HG02763 (cell line): ENCODE measurements around the gene HES7.
A peak's percentile ranks its signal among the peaks of the same experiment; 100 is the strongest.
"Not testable (repeated sequence)": the region's sequence is repeated elsewhere in the genome, so short reads cannot be mapped to it uniquely, and the experiment has no call there.

Source experiments
- ATAC-seq: cut with Tn5 transposase; IDR thresholded peaks from one replicate; pipeline ENCODE4 v1.9.1; 2021; ENCODE audit warnings: mild to moderate bottlenecking, moderate library complexity; ENCODE audit not compliant: unreplicated experiment

HES7 gene

DNA sequence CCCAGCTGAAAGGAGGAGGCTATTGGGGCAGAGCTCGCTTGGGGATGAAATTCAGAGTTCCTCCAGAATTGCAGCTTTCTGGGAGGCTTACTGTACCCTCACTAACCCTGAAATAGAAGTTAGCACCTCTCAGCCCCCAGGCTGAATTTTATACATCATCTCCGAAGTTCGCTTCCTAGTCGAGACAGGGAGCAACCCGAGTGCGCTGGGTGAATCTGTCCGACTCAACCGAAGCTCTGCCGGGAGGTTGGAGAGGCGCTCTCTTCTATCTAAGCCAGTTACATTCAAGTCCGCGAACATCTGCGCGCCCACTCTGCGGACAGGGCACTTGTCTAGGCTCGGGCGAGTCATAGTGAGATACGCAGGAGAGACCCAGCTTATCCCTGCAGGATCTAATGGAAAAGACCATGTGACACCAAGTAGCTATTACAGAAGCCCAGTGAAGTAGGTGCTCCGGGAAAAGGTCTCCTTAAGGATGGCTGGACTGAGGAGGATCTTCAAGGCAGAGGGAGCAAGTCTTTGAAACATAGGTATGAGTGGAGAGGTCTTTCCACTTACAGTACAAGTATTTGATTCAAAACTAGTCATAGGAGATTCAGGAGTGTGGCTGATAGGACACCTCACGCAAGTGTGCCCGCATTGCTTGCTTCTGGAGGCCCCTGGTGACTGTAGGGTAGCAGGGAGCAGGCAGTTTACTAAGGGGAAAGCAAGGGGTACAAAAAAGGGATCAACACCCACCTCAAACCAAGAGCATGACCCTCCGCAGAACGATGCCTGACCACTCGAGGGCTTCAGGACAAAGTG, 646 bp upstream of the HES7 start:
- no peak for ATAC-seq

DNA sequence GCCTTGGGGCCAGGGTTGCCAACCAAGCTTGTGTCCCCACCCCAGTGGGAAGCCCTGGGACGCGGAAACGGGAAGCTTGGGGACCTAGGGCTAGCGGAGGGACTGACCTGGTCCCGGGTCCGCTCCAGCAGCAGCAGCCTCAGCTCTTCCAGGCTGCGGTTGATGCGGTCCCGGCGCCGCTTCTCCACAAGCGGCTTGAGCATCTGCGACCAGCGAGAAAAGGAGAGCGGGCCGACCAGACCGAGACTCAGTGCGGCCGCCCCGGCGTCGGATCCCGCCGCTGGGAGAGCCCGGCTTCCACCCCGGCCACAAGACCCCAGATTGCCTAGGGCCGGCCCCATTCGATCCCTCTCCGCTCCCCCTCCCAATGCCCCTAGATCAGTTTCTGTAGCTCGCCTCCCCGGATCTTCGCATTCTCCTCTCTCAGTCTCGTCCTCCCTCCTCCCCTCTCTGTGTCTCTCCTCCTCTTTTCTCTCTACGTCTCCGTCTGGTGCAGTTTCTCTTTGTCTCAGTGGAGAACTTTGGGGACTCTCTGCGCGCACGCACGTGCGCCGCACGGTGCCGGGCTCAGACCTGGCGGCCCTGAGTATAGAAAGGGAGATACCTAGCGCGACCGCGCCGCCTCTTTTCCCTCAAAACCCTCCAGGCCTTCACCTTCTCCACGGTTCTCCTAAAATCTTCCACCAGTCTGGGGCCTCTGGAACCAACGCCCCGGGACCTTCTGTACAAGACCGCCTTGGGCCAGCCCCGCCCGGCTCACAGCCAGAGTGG, 797 bp downstream of the HES7 start:
- no peak for ATAC-seq

DNA sequence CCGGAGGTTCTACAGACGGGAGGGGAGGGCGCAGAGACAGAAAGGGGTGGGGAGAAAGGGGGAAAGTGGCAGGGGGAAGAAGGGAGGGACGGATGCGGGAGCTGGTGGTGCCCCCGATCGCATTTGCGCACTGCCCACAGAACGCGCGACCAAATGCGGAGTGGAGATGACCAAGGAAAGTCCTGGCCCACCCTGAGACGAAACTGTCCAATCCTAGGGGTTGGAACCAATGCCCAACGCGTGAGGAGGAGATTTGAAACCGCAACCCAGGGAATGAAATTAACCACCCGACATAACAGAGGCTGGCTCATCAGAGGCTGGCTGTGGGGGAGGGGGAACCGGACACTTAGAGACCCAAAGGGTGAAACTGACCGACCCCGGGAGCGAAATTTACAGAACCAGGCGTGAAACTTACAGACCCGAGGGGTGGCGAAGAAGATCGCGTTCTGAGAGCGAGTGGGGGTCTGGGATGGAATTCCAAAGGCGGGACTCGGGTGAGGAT, 1.4 kb downstream of the HES7 start:
- no peak for ATAC-seq

DNA sequence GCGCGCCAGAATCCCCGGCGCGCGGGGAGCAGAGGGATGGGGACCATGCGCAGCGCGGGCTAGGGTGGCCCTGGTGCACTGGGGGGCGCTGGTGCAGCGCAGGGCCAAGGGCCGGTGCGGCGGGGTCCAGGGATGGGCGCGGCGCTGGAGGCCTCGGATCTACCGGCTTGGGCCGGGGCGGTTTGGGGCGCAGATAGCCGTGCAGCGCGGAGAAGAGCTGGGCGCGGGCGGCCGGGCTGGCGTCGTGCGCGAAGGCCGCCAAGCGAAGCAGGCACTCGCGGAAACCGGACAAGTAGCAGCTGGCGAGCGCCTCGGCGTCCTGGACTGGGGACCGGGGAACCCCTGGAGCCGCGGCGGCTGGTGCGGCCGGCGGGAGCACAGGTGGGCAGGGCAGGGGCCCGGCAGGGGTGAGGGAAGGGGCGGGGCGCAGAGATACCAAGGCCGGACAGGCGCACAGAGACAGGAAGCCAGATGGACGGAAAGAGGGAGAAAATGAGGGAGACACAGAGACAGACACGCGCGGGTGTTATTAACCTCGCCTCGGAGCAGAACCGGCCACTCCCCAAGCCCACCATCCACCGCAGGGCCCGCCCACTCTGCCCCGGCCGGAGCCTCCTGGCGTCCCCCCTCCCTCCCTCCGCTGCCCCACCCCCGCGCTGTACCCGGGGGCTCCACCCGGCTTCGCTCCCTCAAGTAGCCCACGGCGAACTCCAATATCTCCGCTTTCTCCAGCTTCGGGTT, 2.1 kb downstream of the HES7 start:
- no peak for ATAC-seq

DNA sequence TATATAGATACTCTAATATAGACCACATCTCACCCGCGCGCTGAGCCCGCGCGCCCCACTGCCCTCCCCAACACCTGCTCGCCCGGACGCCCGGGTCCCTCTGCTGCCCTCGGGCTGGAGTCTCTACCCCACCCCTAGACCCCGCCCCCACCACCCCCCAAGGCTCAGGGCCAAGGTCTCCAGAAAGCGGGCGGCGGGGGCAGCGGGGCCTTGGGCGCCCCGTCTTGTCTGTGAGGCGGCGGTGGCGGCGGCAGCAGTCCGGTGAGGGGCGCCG, 2.6 kb downstream of the HES7 start:
- no peak for ATAC-seq

DNA sequence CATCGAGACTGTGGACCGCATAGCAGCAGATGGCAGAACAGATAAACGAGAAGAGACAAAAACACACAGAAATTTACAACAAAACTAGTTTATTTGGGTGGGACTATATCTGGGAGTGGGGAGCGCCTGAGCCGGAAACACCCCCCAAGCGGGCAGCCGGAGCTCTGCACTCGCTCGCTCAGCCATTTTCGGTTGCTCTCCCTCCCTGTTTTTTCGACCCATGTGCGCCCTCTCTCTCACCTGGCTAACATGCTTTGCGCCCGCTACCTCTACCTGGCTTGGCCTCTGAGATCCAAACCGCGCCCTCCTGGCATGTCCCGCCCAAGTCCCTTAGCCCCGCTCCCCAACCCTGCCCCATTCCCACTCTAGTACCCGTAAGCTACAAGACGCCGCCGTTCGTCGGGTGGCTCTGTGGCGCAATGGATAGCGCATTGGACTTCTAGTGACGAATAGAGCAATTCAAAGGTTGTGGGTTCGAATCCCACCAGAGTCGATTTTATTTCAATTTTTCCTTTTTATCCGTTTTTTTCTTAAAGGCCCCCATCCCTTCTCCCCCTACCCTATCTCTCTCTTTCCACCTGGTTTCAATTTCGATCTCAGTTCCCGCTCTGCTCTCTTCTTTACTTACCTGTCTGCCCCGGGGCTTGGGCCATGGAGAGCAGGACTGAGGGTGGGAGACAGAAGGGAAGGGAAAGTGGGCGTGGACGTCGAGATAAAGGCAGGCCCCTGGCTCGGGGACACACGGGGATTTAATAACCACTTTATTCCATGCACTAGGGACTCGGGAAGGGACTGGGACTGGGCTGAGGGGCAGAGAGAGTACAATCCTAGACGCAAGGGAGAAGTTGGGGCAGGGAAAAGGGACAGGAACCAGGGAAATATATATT, 3.1 kb downstream of the HES7 start:
- ATAC-seq, result no peak

DNA sequence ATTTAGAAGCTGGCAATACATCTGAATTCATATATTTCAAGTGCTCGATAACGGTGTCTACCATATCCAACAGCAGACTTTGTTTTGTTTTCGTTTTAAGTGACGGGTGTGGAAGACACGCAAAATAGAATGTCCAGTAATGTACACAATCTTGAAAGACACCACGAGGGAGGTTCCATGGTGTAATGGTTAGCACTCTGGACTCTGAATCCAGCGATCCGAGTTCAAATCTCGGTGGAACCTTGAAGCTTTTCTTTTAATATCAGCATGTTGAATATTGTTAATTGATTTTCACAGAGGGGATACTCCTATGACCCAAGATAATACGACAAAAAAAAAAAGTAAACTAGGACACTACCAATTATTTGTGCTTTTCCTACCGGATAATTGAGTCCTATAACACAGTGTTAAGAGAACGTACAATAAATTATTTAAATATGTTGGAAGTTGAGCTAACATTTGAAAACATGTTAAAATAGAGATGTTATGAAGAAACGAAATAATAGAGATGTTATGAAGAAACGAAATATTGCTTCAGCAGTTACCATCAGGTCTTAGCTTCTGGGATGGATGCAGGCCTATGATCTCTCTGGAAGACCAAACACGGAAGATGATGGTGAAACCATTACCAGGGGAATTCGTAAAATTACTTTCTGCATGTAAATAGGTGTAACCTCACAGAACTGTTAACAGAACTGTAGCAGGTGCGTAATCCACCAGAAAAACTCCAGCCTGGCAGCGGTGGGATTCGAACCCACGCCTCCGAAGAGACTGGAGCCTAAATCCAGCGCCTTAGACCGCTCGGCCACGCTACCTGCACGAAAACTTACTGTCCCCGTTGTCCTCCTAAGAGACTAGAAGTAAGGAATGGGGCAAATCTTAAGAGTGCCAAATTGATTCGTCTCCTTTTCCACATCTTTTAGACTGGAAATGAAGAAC, 4.1 kb downstream of the HES7 start:
- ATAC-seq, result peak; percentile 32

DNA sequence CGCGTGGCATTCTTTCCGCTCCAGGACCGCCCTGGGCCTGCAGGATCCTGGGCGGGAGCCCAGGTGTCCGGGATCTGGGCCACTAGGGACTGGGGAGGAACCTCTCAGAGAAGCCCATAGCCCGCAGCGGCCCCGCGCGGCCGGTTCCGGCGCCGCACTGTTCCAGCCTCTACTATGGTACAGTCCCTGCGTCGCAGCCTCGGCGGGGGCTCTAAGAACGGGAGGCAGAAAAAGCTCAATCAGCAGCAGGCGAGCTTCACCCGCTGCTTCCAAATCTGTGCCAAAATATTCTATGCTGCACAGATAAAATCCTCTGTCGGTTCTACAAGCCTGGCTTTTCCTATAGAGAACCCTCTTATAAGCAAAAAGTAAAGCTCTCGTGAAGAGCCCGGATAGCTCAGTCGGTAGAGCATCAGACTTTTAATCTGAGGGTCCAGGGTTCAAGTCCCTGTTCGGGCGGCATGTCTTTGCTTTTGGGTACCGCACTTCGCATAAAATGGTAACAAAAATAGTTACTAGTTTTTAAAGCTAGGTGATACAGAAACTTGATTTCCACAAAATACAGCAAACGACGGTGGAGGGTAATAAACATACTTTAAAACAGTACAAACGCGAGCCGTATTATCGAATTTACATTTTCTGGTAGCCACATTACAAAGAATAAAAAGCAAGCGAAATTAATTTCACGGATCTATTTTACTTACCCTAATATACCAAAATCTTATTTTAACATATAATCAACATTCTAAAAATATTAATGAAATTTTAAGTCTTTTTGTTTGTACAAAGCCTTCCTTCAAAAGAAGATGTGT, 4.9 kb downstream of the HES7 start:
- ATAC-seq, result peak; percentile 33

DNA sequence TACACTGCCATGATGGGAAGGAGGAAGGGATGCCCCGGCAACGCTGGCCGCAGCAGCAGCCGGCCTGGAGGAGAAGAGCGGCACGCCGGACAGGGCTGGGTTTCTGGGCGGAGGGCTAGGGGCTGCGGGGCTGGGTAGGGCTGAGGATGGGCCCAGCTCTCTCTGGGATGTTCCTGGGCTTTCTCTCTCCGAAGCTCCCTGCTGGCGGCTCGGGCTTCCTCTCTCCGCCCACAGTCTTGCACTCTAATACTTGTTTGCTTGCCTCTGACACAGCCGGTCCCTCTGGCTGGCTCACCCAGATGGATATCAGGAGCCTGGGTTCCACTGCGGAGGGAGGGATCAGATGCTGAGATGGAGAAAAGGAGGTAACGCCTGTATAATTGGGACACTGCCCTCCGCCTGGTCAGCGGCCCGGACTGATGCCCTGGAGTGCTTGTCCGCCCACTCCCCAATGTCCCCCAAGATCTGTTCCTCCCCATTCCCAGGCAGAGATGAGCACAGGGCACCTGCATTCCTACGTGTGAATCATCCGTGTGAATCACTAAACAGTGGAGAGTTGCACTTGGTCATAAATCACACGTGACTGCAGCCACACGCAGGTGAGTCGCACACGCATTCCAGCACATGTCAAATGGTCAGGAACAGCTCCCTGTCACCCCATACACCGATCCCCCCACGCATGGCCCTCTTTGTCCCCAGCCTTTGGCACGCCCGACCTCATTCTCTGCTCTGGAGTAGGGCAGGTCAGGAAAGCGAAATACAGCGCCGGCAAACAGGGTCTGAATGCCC, 5.7 kb downstream of the HES7 start, which contains the start of gene ALOXE3:
ALOXE3 (minus strand) TSS at position 535 of the 789 bp plus-strand sequence; CDS start at position 11, 524 bp downstream.
- ATAC-seq, result no peak

DNA sequence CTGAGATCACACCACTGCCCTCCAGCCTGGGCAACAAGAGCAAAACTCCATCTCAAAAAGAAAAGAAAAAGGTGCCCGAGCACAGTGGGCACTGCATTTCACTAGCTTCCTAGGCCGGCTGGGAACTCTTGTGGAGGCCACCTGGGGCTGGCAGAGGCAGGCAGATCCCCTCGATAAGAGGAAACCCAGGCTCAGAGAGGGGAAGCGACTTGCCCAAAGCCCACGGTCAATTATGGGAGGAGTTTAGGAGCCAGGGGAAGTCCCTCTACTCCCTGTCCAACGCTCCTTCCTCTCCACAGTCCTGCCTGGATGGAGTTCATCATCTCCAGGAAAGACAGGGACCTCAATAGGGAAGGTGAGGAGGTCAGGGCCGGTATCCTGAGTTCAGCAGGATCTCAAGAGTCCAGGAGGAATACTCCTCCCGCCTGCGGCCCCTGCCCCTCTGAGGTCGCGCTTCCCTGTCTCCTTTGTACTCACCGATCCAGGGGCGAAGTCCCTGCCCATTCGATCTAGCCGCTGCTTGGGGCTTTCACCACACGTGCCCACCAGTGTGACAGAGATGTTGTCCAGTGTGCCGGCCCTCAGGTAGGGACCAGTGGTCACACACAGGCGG, 6.4 kb downstream of the HES7 start:
- ATAC-seq, result no peak

DNA sequence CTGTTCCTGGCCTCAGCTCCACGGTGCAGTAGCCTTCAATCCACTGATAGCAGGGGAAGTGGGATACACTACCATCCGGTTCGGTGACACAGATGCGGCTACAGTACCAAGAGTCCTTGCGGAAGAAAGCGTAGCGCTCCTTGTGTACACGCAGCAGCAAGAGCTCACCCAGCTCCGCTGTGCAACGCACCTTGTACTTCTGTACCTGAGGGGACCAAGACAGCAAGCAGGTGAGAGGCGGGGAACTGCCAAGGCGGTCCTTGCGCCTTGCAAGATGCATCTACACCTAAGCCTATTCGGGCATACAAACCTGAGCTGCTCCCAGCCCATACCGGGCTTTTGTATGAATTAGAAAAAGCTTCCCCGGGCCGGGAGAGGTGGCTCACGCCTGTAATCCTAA, 7.1 kb downstream of the HES7 start:
- no peak for ATAC-seq

DNA sequence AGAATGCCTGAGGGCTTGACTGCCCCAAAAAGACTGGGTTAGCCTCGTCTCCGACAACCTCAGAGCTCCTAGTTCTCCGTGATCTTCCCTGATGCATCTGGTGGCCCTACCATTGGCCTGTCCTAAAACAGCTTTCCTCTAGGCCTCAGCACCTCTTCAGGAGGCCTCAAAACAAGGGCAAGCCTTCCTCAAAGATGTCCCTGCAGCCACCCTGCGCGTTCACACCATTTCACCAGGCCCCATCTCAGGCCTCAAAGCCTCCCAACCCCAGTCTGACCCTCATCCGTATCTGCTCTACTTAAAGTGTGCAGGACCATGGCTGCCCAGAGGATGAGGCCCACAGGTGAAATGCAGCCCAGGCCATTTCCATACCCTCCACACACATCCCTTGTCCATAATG, 13.0 kb downstream of the HES7 start:
- no peak for ATAC-seq

DNA sequence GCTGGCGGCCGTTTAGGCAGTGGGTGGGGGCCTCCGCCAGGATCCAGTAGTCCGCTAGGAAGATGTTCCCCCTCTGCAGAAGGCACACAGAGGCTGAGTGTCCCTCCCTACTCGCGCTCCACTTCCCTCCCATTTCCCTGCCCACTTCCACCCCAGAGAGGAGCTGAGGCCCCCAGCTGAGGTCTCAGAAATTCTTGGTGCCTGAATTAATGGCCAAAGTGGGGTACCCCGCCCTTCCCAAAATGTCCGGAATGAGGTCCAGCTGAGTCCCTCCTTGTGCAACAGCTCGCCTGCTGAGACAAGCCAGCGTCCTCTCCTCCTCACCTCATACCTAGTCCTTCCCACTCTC, 13.5 kb downstream of the HES7 start:
- ATAC-seq, result no peak

DNA sequence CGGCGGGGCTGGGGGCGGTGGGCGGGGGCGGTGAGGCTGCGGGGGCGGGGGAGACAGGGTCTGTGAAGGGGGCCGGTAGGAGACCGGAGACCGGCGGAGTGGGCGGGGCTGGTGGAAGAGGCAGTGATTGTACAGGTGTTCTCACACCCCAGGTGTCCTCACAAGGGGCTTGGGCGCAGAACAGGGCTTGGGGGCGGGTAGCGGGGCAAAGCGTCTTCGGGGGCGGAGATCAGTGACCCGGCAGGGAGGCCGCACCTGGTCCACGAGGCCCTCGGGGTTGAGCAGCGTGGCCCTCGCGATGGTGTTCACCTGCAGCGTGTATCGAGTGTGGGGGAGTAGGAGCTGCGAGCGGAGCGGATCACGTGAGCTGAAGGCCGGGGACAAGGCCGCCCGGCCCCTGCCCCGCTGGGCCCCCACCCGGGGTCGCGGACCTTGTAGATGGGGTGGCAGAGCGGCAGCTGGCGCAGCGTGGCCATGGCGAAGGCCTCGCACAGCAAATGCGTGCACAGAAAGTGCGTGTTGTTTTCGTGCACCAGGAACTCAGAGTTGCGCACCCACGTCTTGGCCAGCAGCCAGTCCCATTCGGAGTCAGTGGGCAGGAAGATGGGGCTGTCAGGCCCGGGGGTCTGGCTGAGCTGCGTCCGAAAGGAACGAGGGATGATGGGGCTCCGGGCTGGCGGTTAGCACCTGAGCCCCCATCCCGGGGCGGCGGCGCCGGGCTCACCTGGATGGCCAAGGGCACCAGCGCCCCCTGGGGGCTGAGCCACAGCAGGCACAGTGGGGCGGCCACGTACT, 14.0 kb downstream of the HES7 start:
- ATAC-seq, result no peak

DNA sequence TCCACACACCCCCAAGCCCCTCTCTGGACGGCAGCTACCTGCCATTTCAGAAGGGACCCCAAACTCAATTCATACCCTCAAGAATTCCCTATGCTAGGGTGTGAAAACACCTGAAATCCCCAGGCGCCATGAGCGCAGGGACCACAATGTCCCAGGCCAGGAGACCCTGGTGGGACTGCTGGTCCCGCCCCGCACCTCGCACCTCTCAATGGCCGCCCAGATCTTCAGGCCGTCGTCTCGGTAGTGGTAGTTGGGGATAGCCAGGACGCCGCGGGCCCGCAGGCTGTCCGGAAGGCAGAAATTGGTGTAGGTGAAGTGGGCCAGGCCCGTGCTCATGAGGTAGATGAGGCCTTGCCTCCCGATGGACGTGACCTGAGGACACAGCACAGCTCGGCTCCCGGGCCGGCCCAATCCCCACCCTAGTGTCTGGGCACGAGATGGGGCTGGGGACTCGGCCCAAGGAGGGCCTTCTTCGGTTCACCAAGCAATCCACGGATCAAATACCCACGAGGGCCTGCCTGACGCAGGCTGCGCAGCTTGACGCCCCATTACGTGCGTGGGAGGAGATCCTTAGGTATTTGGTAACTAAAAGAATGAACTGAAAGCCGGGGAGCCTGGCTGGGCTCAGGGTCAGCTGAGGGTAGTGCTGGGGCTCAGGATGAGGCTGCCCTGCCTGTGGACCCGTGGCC, 14.8 kb downstream of the HES7 start:
- no peak for ATAC-seq

DNA sequence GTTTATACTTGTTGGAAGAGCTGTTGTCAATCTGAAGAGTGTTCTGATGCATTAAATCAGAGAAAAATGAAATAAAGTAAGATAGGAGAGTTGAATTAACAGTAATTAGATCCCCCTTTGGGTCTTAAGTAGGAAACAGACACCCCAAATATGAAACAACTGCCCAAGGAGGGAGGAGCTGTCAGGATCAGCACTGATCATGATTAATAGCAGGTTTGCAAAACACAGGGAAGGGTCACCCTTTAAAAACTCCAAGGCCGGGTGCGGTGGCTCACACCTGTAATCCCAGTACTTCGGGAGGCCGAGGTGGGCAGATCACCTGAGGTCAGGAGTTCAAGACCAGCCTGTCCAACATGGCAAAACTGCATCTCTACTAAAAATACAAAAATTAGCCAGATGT, 16.9 kb downstream of the HES7 start:
- ATAC-seq, result not testable (repeated sequence)
